ENCODE data around the gene SH3BP2.

- TF ChIP-seq EP300 (IDR thresholded peaks at IDR 0.05) (no peak), CTCF (IDR thresholded peaks at IDR 0.05) (no peak), POLR2A (IDR thresholded peaks at IDR 0.05) (no peak)
Observed at GRCh38 chr4:2811830-2812611, 19.1 kb downstream of the SH3BP2 start.

Data from sigmoid colon (tissue), 4 donors.